ENCODE measurements around the gene AFAP1L1. TPM values are rescaled to one million over a fixed set of nuclear protein-coding genes. Genes with fewer than 3 reads are reported as not detected.

AFAP1L1 gene
- total RNA-seq, 1 donor from 2014 or later: 8.3 TPM

DNA sequence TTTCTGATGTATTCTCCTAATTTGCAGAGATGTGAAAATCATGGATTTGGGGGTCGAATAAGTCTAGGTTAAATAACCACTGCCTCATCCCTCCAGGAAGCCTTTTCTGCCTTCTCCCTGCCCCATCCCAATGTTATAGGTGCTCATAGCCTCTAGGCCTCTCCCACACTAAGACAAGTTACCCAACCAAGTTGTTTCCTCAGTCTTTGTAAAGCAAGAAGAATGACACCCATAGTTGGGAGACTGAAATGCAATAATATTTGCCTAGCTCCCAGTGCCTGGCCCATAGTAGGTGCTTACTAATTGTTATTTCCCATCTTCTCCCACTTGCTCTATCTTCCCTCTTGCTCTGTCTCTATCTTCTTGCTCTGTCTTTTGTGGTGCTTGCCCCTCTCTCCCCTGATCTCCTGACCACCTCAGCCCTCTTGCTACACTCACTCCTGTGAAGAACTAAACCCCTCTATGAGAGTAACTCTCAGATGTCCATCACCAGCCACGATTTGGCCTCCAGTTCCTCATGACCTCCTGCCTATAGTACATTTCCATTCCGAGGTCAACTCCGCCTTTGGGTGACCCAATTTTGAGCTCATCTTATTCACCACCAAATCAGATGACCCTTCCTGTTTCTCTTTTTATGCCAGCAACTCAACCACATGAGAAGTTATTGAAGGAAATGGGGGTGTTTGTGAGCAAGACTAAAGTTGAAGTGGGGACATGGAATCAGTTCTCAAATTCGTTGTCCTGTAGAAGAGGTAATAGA, 7.0 kb downstream of the AFAP1L1 start:
- Histone ChIP-seq H2AFZ (ENCODE audit: low read depth, low read length) (no peak overlapping the region), H3K4me2 (ENCODE audit: low read length) (no peak overlapping the region), H3K27ac (ENCODE audit: low read depth, low read length) (no peak overlapping the region), H3K9me3 (ENCODE audit: insufficient read depth, low read depth, low read length) (no peaks in the 10 kb centered on the region), H3K79me2 (ENCODE audit: insufficient read depth, low read length) (no peaks in the 10 kb centered on the region), H3K36me3 (ENCODE audit: insufficient read depth, low read length) (no peaks in the 10 kb centered on the region), H4K20me1 (ENCODE audit: insufficient read depth, low read length) (no peaks in the 10 kb centered on the region), H3K9ac (ENCODE audit: low read length) (no peak overlapping the region), H3K4me1 (ENCODE audit: insufficient read depth, low read length) (no peaks in the 10 kb centered on the region), H3K4me3 (ENCODE audit: insufficient read depth, low read depth, low read length) (no peak overlapping the region), H3K27me3 (ENCODE audit: insufficient read depth, low read length) (no peaks in the 10 kb centered on the region)
- Mint-ChIP-seq H3K9me3 (ENCODE audit: unreplicated experiment) (no peaks in the 10 kb centered on the region), H3K36me3 (ENCODE audit: low read depth, unreplicated experiment) (peaks cover 8% of the 10 kb centered on the region), H3K27ac (ENCODE audit: unreplicated experiment) (no peak overlapping the region), H3K4me1 (ENCODE audit: low read depth, unreplicated experiment) (peaks cover 2% of the 10 kb centered on the region), H3K27me3 (ENCODE audit: low read depth, unreplicated experiment) (peaks cover 8% of the 10 kb centered on the region), H3K4me3 (ENCODE audit: unreplicated experiment) (no peak overlapping the region)
- TF ChIP-seq, protein P1, sequence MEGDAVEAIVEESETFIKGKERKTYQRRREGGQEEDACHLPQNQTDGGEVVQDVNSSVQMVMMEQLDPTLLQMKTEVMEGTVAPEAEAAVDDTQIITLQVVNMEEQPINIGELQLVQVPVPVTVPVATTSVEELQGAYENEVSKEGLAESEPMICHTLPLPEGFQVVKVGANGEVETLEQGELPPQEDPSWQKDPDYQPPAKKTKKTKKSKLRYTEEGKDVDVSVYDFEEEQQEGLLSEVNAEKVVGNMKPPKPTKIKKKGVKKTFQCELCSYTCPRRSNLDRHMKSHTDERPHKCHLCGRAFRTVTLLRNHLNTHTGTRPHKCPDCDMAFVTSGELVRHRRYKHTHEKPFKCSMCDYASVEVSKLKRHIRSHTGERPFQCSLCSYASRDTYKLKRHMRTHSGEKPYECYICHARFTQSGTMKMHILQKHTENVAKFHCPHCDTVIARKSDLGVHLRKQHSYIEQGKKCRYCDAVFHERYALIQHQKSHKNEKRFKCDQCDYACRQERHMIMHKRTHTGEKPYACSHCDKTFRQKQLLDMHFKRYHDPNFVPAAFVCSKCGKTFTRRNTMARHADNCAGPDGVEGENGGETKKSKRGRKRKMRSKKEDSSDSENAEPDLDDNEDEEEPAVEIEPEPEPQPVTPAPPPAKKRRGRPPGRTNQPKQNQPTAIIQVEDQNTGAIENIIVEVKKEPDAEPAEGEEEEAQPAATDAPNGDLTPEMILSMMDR (IDR thresholded peaks at IDR 0.05; ENCODE audit: insufficient read depth, low read depth, low read length): no peak
- no peak for TF ChIP-seq EZH2 (IDR thresholded peaks at IDR 0.05; ENCODE audit: insufficient read depth, low read length)
- DNase-seq (ENCODE audit: low read depth): no peak
- FAIRE-seq: no peak

DNA sequence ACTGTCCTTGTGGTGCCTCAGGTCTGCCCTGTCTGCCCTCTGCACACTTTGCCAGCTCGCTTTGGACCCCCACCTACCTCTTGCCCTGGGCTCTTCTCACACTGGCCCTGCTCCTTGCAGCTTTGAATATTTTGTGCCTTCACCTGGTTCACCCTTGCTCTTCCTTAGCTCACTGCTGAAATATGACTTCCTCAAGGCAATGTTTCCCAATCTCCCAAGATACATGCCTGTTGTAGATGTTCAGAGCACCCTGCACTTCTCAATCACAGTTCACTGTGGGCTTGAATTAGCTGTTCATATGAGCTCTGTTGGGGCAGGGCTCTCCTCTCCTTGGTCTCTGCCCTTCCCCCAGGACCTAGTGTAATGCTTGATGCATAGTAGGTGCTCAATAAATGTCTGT, 8.0 kb downstream of the AFAP1L1 start:
- Histone ChIP-seq H3K79me2 (ENCODE audit: insufficient read depth, low read length) (no peaks in the 10 kb centered on the region), H4K20me1 (ENCODE audit: insufficient read depth, low read length) (no peaks in the 10 kb centered on the region), H3K4me2 (ENCODE audit: low read length) (no peak overlapping the region), H3K27ac (ENCODE audit: low read depth, low read length) (no peak overlapping the region), H3K4me1 (ENCODE audit: insufficient read depth, low read length) (no peaks in the 10 kb centered on the region), H3K27me3 (ENCODE audit: insufficient read depth, low read length) (no peaks in the 10 kb centered on the region), H3K4me3 (ENCODE audit: insufficient read depth, low read depth, low read length) (no peak overlapping the region), H2AFZ (ENCODE audit: low read depth, low read length) (no peak overlapping the region), H3K36me3 (ENCODE audit: insufficient read depth, low read length) (no peaks in the 10 kb centered on the region), H3K9me3 (ENCODE audit: insufficient read depth, low read depth, low read length) (no peaks in the 10 kb centered on the region), H3K9ac (ENCODE audit: low read length) (no peak overlapping the region)
- Mint-ChIP-seq H3K27me3 (ENCODE audit: low read depth, unreplicated experiment) (peaks cover 8% of the 10 kb centered on the region), H3K27ac (ENCODE audit: unreplicated experiment) (no peak overlapping the region), H3K9me3 (ENCODE audit: unreplicated experiment) (no peaks in the 10 kb centered on the region), H3K4me3 (ENCODE audit: unreplicated experiment) (no peak overlapping the region), H3K36me3 (ENCODE audit: low read depth, unreplicated experiment) (peaks cover 8% of the 10 kb centered on the region), H3K4me1 (ENCODE audit: low read depth, unreplicated experiment) (peaks cover 2% of the 10 kb centered on the region)
- TF ChIP-seq EZH2 (IDR thresholded peaks at IDR 0.05; ENCODE audit: insufficient read depth, low read length): no peak
- TF ChIP-seq, protein P1 (IDR thresholded peaks at IDR 0.05; ENCODE audit: insufficient read depth, low read depth, low read length): no peak
- no peak for DNase-seq (ENCODE audit: low read depth)
- no peak for FAIRE-seq

DNA sequence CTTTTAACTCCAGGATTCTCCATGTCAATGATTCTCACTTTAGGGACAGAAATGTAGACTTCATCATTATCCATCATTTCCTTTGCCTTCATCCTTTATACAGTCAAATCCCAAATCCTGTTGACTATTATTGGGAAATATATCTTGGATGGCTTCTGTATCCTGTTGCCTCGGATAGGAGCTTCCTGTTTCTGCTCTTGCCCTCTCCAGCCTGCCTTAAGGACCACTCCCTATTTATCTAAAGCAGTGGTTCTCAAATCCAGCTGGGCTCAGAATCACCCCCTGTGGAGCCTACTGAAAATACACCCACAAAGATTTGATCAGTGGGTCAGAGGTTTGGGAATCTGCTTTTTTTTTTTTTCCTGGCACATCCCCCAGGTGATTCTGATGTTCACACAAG, 8.5 kb downstream of the AFAP1L1 start:
- no peaks in the 10 kb centered on the region for H3K79me2 ChIP-seq (ENCODE audit: insufficient read depth, low read length)

More for the DNA sequence above, 8.5 kb downstream of the AFAP1L1 start:
- Histone ChIP-seq H3K36me3 (ENCODE audit: insufficient read depth, low read length) (no peaks in the 10 kb centered on the region), H4K20me1 (ENCODE audit: insufficient read depth, low read length) (no peaks in the 10 kb centered on the region), H3K4me3 (ENCODE audit: insufficient read depth, low read depth, low read length) (no peak overlapping the region), H3K27me3 (ENCODE audit: insufficient read depth, low read length) (no peaks in the 10 kb centered on the region), H3K4me1 (ENCODE audit: insufficient read depth, low read length) (no peaks in the 10 kb centered on the region), H2AFZ (ENCODE audit: low read depth, low read length) (no peak overlapping the region), H3K4me2 (ENCODE audit: low read length) (no peak overlapping the region), H3K27ac (ENCODE audit: low read depth, low read length) (no peak overlapping the region), H3K9ac (ENCODE audit: low read length) (no peak overlapping the region), H3K9me3 (ENCODE audit: insufficient read depth, low read depth, low read length) (no peaks in the 10 kb centered on the region)
- TF ChIP-seq, protein P1 (IDR thresholded peaks at IDR 0.05; ENCODE audit: insufficient read depth, low read depth, low read length): no peak
- no peak for TF ChIP-seq EZH2 (IDR thresholded peaks at IDR 0.05; ENCODE audit: insufficient read depth, low read length)
- peaks cover 8% of the 10 kb centered on the region for H3K36me3 Mint-ChIP-seq (ENCODE audit: low read depth, unreplicated experiment)
- no peak overlapping the region for H3K27ac Mint-ChIP-seq (ENCODE audit: unreplicated experiment)
- DNase-seq (ENCODE audit: low read depth): no peak
- H3K4me3 Mint-ChIP-seq (ENCODE audit: unreplicated experiment): no peak overlapping the region
- no peaks in the 10 kb centered on the region for H3K9me3 Mint-ChIP-seq (ENCODE audit: unreplicated experiment)
- H3K27me3 Mint-ChIP-seq (ENCODE audit: low read depth, unreplicated experiment): peaks cover 8% of the 10 kb centered on the region
- no peak for FAIRE-seq
- H3K4me1 Mint-ChIP-seq (ENCODE audit: low read depth, unreplicated experiment): peaks cover 2% of the 10 kb centered on the region
